ENCODE measurements around the gene B4GALNT1. TPM values are rescaled to one million over a fixed set of nuclear protein-coding genes. Genes with fewer than 3 reads are reported as not detected.

B4GALNT1 gene
- total and polyA plus RNA-seq, 2 donors (not counting 1 experiment from before 2014, with no cell fraction given) = 1.3 to 2.3 TPM

DNA sequence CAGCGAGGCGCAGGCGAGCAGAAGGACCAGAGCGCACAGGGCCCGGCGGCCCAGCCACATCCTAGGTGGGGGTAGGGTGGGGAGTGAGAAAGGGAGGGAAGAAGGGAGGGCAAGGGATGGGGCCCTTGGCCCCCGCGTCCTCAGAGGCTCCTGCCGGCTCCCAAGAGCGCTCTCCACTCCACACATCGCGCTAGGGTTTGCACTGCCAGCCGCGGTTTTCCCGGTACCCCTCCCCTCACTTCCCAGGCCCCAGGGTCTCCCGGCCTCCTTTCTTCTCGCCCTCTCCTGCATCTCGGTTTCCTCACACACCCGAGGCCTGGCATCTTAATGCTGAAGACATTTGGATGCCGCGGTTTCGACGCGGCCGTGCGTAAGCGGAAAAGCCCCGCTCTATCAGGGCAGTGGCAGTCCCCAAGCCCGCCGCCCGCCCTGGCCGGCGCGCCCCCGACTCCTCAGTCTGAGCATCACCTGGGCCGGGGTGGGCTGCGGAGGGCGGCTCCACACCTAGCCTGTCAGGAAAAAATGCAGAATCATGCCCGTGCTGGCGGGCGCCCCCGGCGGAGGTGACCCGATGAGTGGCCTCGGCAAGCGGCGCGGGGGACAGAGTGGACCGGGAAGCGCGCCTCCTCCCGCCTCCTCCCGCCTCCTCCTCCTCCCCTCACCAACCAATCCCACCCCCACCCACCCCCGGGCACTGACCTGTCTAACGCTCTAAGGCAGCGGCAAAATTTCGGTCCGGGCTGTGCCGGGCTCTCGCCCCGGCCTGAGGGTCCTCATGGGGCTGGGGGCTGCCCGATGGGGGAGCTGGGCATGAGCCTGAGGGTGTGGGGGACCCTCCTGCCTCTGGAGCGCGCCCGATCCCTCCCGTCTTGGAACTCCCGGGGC, 686 bp downstream of the B4GALNT1 start:
- TF ChIP-seq EZH2 (IDR thresholded peaks at IDR 0.05; ENCODE audit: low read length, missing control alignments) = no peak
- TF ChIP-seq, protein P1, sequence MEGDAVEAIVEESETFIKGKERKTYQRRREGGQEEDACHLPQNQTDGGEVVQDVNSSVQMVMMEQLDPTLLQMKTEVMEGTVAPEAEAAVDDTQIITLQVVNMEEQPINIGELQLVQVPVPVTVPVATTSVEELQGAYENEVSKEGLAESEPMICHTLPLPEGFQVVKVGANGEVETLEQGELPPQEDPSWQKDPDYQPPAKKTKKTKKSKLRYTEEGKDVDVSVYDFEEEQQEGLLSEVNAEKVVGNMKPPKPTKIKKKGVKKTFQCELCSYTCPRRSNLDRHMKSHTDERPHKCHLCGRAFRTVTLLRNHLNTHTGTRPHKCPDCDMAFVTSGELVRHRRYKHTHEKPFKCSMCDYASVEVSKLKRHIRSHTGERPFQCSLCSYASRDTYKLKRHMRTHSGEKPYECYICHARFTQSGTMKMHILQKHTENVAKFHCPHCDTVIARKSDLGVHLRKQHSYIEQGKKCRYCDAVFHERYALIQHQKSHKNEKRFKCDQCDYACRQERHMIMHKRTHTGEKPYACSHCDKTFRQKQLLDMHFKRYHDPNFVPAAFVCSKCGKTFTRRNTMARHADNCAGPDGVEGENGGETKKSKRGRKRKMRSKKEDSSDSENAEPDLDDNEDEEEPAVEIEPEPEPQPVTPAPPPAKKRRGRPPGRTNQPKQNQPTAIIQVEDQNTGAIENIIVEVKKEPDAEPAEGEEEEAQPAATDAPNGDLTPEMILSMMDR (conservative IDR thresholded peaks at IDR 0.05 in 1 of 2, IDR thresholded peaks at IDR 0.05 in 1 of 2; ENCODE audit: low read depth in 1 of 2, low read length in 2 of 2) = no peak
- Histone ChIP-seq H3K9me3 (ENCODE audit: control insufficient read depth, insufficient read depth, low read depth, low read length) (no peaks in the 10 kb centered on the region), H3K27me3 (ENCODE audit: control insufficient read depth, insufficient read depth, low read length) (peaks cover 16% of the 10 kb centered on the region), H2AFZ (ENCODE audit: low read length) (peak overlapping the region; percentile 46), H4K20me1 (ENCODE audit: control insufficient read depth, extremely low read depth, insufficient read depth, low read length) (no peaks in the 10 kb centered on the region), H3K4me3 (replicated peaks in 1 of 4; ENCODE audit: control extremely low read depth in 1 of 4, insufficient read depth in 1 of 4, low read depth in 3 of 4, low read length in 4 of 4) (peak overlapping the region in 3 of 4 experiments; percentile 50 to 60 (median 60)), H3K9ac (ENCODE audit: insufficient read depth, low read length) (peak overlapping the region; percentile 42), H3K36me3 (ENCODE audit: control insufficient read depth, insufficient read depth, low read length) (no peaks in the 10 kb centered on the region), H3K4me2 (ENCODE audit: extremely low read depth, insufficient read depth, low read length) (peak overlapping the region; percentile 88), H3K4me1 (ENCODE audit: control insufficient read depth, extremely low read depth, insufficient read depth, low read length) (no peaks in the 10 kb centered on the region), H3K27ac (ENCODE audit: insufficient read depth, low read length) (no peak overlapping the region), H3K79me2 (ENCODE audit: control insufficient read depth, insufficient read depth, low read length) (no peaks in the 10 kb centered on the region)
- peak in 1 of 2 donors; percentile 32 for DNase-seq (ENCODE audit: low read depth in 2 of 2)

- no peak for DNase-seq (ENCODE audit: low read depth in 2 of 2)
- Histone ChIP-seq H2AFZ (ENCODE audit: low read length) (no peak overlapping the region), H3K9me3 (ENCODE audit: control insufficient read depth, insufficient read depth, low read depth, low read length) (no peaks in the 10 kb centered on the region), H3K9ac (ENCODE audit: insufficient read depth, low read length) (no peak overlapping the region), H3K4me1 (ENCODE audit: control insufficient read depth, extremely low read depth, insufficient read depth, low read length) (no peaks in the 10 kb centered on the region), H3K36me3 (ENCODE audit: control insufficient read depth, insufficient read depth, low read length) (no peaks in the 10 kb centered on the region), H3K27ac (ENCODE audit: insufficient read depth, low read length) (no peak overlapping the region), H4K20me1 (ENCODE audit: control insufficient read depth, extremely low read depth, insufficient read depth, low read length) (no peaks in the 10 kb centered on the region), H3K27me3 (ENCODE audit: control insufficient read depth, insufficient read depth, low read length) (peaks cover 16% of the 10 kb centered on the region), H3K79me2 (ENCODE audit: control insufficient read depth, insufficient read depth, low read length) (no peaks in the 10 kb centered on the region), H3K4me3 (replicated peaks in 1 of 4; ENCODE audit: control extremely low read depth in 1 of 4, insufficient read depth in 1 of 4, low read depth in 3 of 4, low read length in 4 of 4) (peak overlapping the region in 2 of 4 experiments; percentile 48 to 60), H3K4me2 (ENCODE audit: extremely low read depth, insufficient read depth, low read length) (peak overlapping the region; percentile 85)
- TF ChIP-seq EZH2 (IDR thresholded peaks at IDR 0.05; ENCODE audit: low read length, missing control alignments) = no peak
- TF ChIP-seq, protein P1 (conservative IDR thresholded peaks at IDR 0.05 in 1 of 2, IDR thresholded peaks at IDR 0.05 in 1 of 2; ENCODE audit: low read depth in 1 of 2, low read length in 2 of 2) = no peak
These were observed 1.4 kb downstream of the B4GALNT1 start for GRCh38 chr12:57631566-57632072.

- no peaks in the 10 kb centered on the region for H4K20me1 ChIP-seq (ENCODE audit: control insufficient read depth, extremely low read depth, insufficient read depth, low read length)
- DNase-seq (ENCODE audit: low read depth in 2 of 2) = no peak
- H2AFZ ChIP-seq (ENCODE audit: low read length) = no peak overlapping the region
- no peaks in the 10 kb centered on the region for H3K9me3 ChIP-seq (ENCODE audit: control insufficient read depth, insufficient read depth, low read depth, low read length)
- no peak overlapping the region for H3K4me3 ChIP-seq (replicated peaks in 1 of 4; ENCODE audit: control extremely low read depth in 1 of 4, insufficient read depth in 1 of 4, low read depth in 3 of 4, low read length in 4 of 4)
- H3K36me3 ChIP-seq (ENCODE audit: control insufficient read depth, insufficient read depth, low read length) = no peaks in the 10 kb centered on the region
- H3K27ac ChIP-seq (ENCODE audit: insufficient read depth, low read length) = no peak overlapping the region
- no peak for TF ChIP-seq EZH2 (IDR thresholded peaks at IDR 0.05; ENCODE audit: low read length, missing control alignments)
- TF ChIP-seq, protein P1 (conservative IDR thresholded peaks at IDR 0.05 in 1 of 2, IDR thresholded peaks at IDR 0.05 in 1 of 2; ENCODE audit: low read depth in 1 of 2, low read length in 2 of 2) = no peak
- no peak overlapping the region for H3K4me2 ChIP-seq (ENCODE audit: extremely low read depth, insufficient read depth, low read length)
- peaks cover 19% of the 10 kb centered on the region for H3K27me3 ChIP-seq (ENCODE audit: control insufficient read depth, insufficient read depth, low read length)
- H3K9ac ChIP-seq (ENCODE audit: insufficient read depth, low read length) = no peak overlapping the region
- no peaks in the 10 kb centered on the region for H3K4me1 ChIP-seq (ENCODE audit: control insufficient read depth, extremely low read depth, insufficient read depth, low read length)
- H3K79me2 ChIP-seq (ENCODE audit: control insufficient read depth, insufficient read depth, low read length) = no peaks in the 10 kb centered on the region
These were observed 2.0 kb downstream of the B4GALNT1 start for GRCh38 chr12:57630891-57631433.

All from fibroblast of lung (primary cell).